ENCODE results near the gene ANP32B. TPM values are rescaled to one million over a fixed set of nuclear protein-coding genes. Genes with fewer than 3 reads are reported as not detected.

The ANP32B gene
- total and polyA plus RNA-seq, 2 donors (not counting 1 experiment from before 2014, with no cell fraction given), result 17.6 to 138 TPM

- ATAC-seq (ENCODE audit: low read depth), result no peak
- ChIA-PET POLR2A (no interaction called here), CTCF (interaction anchor here (1.3 to 1.4 kb wide), 2 partner anchors 22 to 86 kb away, joined by 4 to 6 read pairs; no protein-coding TSS in a partner anchor)
- Histone ChIP-seq H3K79me2 (ENCODE audit: control insufficient read depth, insufficient read depth, low read length) (peaks cover 6% of the 10 kb centered on the region), H3K4me3 (ENCODE audit: control extremely low read depth in 1 of 5, extremely low read depth in 1 of 5, insufficient read depth in 1 of 5, low read depth in 2 of 5, low read length in 4 of 5) (no peak overlapping the region), H4K20me1 (ENCODE audit: control insufficient read depth, insufficient read depth, low read length, poor library complexity, severe bottlenecking) (peaks cover 7% of the 10 kb centered on the region), H2AFZ (ENCODE audit: insufficient read depth, low read depth, low read length, poor library complexity, severe bottlenecking) (no peak overlapping the region), H3K4me2 (replicated peaks; ENCODE audit: low read depth, low read length, poor library complexity, severe bottlenecking) (no peak overlapping the region), H3K27me3 (replicated peaks in 1 of 4; ENCODE audit: control extremely low read depth in 1 of 4, control insufficient read depth in 3 of 4, insufficient read depth in 4 of 4, low read length in 3 of 4) (no peaks in the 10 kb centered on the region), H3K9ac (ENCODE audit: low read length) (no peak overlapping the region), H3K9me3 (ENCODE audit: control extremely low read depth in 1 of 3, control insufficient read depth in 2 of 3, insufficient read depth in 1 of 3, low read length in 2 of 3) (no peaks in the 10 kb centered on the region), H3K36me3 (replicated peaks in 1 of 2; ENCODE audit: control extremely low read depth in 1 of 2, control insufficient read depth in 1 of 2, extremely low read depth in 1 of 2, insufficient read depth in 2 of 2, low read length in 1 of 2) (peaks cover 2 to 63% of the 10 kb centered on the region in 2 experiments), H3K27ac (ENCODE audit: low read length in 2 of 2) (peak overlapping the region in 1 of 2 donors; percentile 24), H3K4me1 (ENCODE audit: control insufficient read depth in 2 of 2, insufficient read depth in 2 of 2, low read length in 2 of 2) (peaks cover 9 to 13% of the 10 kb centered on the region in 2 donors)
- no CpG with 5 or more reads among the region's 1 CpG for WGBS (ENCODE audit: insufficient coverage)
- Mint-ChIP-seq H3K27me3 (no peaks in the 10 kb centered on the region), H3K4me3 (no peak overlapping the region), H3K27ac (no peak overlapping the region), H3K9me3 (ENCODE audit: insufficient read depth) (no peaks in the 10 kb centered on the region), H3K4me1 (peaks cover 21% of the 10 kb centered on the region)
- no peak for DNase-seq
- no peak for TF ChIP-seq EZH2 (IDR thresholded peaks at IDR 0.05; ENCODE audit: borderline replicate concordance, insufficient read depth, low read depth, low read length, poor library complexity, severe bottlenecking)
- no peak for TF ChIP-seq CTCF (IDR thresholded peaks at IDR 0.05)
- intact Hi-C loops (cut with micrococcal nuclease), result loop anchor here (1.0 kb wide), 2 partner anchors 27 to 87 kb away; partner anchors contain the start of gene ANP32B
Observed at GRCh38 chr9:98009936-98010335, 26.8 kb downstream of the ANP32B start.

- Histone ChIP-seq H3K4me2 (replicated peaks; ENCODE audit: low read depth, low read length, poor library complexity, severe bottlenecking) (peak overlapping the region; percentile 30), H4K20me1 (ENCODE audit: control insufficient read depth, insufficient read depth, low read length, poor library complexity, severe bottlenecking) (peaks cover 7% of the 10 kb centered on the region), H3K79me2 (ENCODE audit: control insufficient read depth, insufficient read depth, low read length) (peaks cover 6% of the 10 kb centered on the region), H2AFZ (ENCODE audit: insufficient read depth, low read depth, low read length, poor library complexity, severe bottlenecking) (no peak overlapping the region), H3K9ac (ENCODE audit: low read length) (no peak overlapping the region), H3K4me3 (ENCODE audit: control extremely low read depth in 1 of 5, extremely low read depth in 1 of 5, insufficient read depth in 1 of 5, low read depth in 2 of 5, low read length in 4 of 5) (no peak overlapping the region), H3K27me3 (replicated peaks in 1 of 4; ENCODE audit: control extremely low read depth in 1 of 4, control insufficient read depth in 3 of 4, insufficient read depth in 4 of 4, low read length in 3 of 4) (no peaks in the 10 kb centered on the region), H3K36me3 (replicated peaks in 1 of 2; ENCODE audit: control extremely low read depth in 1 of 2, control insufficient read depth in 1 of 2, extremely low read depth in 1 of 2, insufficient read depth in 2 of 2, low read length in 1 of 2) (peaks cover 2 to 58% of the 10 kb centered on the region in 2 experiments), H3K4me1 (ENCODE audit: control insufficient read depth in 2 of 2, insufficient read depth in 2 of 2, low read length in 2 of 2) (peaks cover 9 to 13% of the 10 kb centered on the region in 2 donors), H3K27ac (ENCODE audit: low read length in 2 of 2) (peak overlapping the region; percentile 10 to 16), H3K9me3 (ENCODE audit: control extremely low read depth in 1 of 3, control insufficient read depth in 2 of 3, insufficient read depth in 1 of 3, low read length in 2 of 3) (no peaks in the 10 kb centered on the region)
- intact Hi-C loops (cut with micrococcal nuclease), result loop anchor here (1.0 kb wide), 2 partner anchors 27 to 87 kb away; partner anchors contain the start of gene ANP32B
- DNase-seq (peak; percentile 71), ATAC-seq (ENCODE audit: low read depth) (peak; percentile 97)
- H3K27ac Mint-ChIP-seq, result peak overlapping the region; percentile 76
- H3K4me1 Mint-ChIP-seq, result peaks cover 23% of the 10 kb centered on the region
- 0% methylated on average over 2 of the region's 2 CpGs for WGBS (ENCODE audit: insufficient coverage)
- ChIA-PET POLR2A (interaction anchor here (0.9 to 1.3 kb wide), 2 partner anchors 27 to 88 kb away, joined by 3 to 6 read pairs; partner anchors contain the start of gene TRMO), CTCF (interaction anchor here (0.7 to 1.4 kb wide), 5 partner anchors 21 to 88 kb away, joined by 3 to 6 read pairs (median 4); partner anchors contain the start of genes ANP32B and TRMO)
- TF ChIP-seq CTCF (IDR thresholded peaks at IDR 0.05) (no peak), EZH2 (IDR thresholded peaks at IDR 0.05; ENCODE audit: borderline replicate concordance, insufficient read depth, low read depth, low read length, poor library complexity, severe bottlenecking) (no peak)
- H3K27me3 Mint-ChIP-seq, result no peaks in the 10 kb centered on the region
- no peak overlapping the region for H3K4me3 Mint-ChIP-seq
- no peaks in the 10 kb centered on the region for H3K9me3 Mint-ChIP-seq (ENCODE audit: insufficient read depth)
Observed at GRCh38 chr9:98010445-98010844, 27.3 kb downstream of the ANP32B start.

Data from B cell (primary cell).